GM18526 (cell line): ENCODE data around the gene SLC33A1.
A peak's percentile ranks its signal among the peaks of the same experiment; 100 is the strongest.

Experiments used
- POLR2A ChIP-seq: IDR thresholded peaks from 3 replicates; pipeline ENCODE4 v1.6.1; 2011; ENCODE audit not compliant: insufficient read length; ENCODE audit errors: extremely low read depth

SLC33A1 gene

DNA sequence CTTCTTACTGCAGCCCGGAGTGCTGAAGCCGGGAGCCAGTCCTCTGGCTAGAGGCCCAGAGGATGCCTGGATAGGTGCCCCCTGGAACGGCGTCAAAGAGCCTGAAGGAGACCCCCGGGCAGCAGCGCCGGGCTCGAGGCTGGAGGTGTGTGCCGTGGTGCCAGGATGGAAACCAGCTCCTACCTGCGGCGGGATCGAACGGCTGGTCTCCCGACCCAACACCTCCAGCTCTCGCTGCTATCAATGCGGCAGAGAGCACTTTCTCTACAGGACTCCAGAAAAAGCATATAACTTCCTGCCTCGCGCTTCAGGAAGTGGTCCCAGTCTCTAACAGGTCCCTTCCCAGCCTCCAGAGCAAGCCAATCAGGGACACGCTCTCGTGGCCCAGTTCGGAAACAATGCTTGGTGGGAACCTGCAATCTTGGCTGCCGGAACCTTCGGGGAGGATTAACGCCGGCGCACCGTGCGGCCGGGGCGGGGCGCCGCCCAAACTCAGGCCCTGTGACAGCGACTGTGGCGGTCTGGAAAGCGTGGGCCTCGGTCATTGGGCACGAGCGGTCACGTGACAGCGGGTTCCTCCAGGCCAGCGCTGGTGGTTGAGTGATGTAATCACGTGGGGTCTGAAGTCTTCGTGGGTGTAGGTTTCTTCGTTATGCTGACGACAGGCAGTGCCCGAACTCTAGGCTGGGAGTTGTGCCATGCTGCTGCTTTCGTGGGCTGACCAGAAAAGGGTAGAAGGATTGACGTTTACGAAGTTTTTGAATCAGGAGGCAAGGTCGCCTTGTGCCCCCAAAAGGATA, at the start of gene SLC33A1:
Gene SLC33A1 (minus strand): TSS at position 287 of the 800 bp plus-strand sequence. CDS start 430 bp downstream, outside the sequence.
- TF ChIP-seq POLR2A, result peak; percentile 81

- no peak for TF ChIP-seq POLR2A
Measured at GRCh38 chr3:155895379-155895900, 41.2 kb upstream of the SLC33A1 start.

- TF ChIP-seq POLR2A, result no peak
Measured at GRCh38 chr3:155891321-155891720, 37.1 kb upstream of the SLC33A1 start.

DNA sequence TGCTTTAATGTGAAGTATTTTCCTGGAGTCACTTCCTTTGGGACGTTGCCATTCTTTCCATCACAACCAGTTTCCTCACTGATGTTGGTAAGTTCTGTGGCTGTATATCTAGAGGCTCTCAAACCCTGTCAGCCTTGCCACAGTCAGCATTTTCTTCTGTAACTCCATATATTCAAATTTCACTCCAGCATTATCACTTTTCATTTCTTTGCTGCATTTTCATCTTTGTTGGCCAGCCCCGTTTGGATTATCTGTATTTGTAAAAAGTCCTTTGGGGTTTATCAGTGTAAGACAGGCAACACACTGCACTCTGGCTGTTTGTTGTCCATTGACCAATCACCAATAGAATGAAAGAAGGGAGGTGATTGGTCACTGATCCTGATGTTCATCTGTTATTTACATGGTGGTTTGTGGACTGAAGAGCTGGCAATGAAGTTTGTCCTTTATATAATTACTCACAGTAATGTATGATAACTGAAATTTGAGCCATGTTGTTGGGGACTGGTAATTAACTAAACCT, 36.5 kb upstream of the SLC33A1 start:
- TF ChIP-seq POLR2A, result no peak

DNA sequence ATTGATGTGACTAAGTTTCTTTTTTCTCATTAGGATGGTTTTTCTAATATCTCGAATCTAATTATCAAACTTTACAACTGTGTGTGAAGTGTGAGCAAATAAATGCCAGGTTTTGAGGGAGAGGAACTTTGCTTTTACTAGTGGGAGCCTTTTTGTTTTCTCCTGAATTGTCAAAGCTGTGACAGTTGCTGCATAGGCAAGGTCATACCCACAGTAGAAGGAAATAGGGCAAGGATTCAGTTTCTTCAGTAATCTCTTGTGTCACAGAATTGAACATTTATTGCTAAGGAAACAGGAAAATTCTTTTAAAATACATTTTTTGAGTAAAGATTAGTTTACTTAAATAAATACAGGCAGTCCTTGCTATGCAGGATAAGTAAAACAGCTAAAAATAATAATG, 35.7 kb upstream of the SLC33A1 start:
- TF ChIP-seq POLR2A, result no peak

DNA sequence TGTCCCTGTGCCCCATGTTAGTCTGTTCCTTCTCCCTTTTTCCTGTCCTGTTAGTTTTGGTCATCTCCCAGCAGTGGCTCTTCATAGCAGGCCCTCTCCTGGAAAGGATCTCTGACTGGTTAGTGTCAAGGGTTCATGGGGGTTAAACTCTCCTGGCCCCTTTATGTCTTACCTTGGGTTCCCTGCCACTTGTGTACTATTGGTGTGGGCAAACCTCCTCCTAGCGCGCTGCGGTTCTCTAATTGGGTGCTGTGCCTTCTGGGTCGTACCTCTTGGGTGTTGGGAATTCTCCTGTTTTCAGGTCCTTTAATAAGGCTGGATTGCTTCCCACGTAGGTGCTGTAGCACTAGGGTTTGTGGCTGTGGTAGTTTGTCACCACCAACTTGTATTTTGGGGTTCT, 35.0 kb upstream of the SLC33A1 start:
- no peak for TF ChIP-seq POLR2A

DNA sequence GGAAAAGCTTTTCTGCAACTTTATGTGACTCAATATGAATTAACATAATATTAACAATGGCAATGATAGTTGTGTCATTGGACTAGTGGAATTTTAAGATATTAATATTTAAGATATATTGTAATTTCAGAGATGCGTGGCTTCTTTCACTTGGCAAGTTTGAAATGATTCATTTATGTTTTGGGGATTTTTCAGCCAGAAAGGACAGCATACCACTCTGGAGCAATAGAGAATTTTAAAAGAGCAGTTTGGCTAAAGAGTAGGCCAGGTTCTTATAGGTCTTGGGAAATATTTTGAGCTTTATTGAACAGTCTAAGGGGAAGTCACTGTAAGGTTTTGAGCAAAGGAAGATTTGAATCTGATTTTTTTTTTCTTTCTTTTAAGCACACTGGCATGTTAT, 32.7 kb upstream of the SLC33A1 start:
- no peak for TF ChIP-seq POLR2A

DNA sequence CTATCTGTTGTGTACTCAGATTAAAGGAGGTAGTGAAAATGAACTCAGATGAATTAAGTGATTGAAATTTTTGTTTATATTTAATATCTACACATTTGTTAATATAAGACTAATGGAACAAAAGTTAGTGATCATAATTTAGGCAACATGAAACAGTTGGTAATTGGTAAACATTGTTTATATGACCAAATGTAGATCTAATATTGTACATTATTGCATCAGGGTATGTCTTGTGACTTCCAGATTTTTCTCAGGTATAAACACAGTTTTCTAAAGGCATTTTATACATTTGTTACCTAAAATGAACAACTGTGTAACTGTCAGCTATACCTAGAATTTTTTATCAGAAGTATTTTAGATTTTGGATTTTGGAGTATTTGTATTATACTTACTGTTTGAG, 31.1 kb upstream of the SLC33A1 start:
- no peak for TF ChIP-seq POLR2A

- TF ChIP-seq POLR2A, result no peak
Measured at GRCh38 chr3:155884292-155884691, 30.1 kb upstream of the SLC33A1 start.

DNA sequence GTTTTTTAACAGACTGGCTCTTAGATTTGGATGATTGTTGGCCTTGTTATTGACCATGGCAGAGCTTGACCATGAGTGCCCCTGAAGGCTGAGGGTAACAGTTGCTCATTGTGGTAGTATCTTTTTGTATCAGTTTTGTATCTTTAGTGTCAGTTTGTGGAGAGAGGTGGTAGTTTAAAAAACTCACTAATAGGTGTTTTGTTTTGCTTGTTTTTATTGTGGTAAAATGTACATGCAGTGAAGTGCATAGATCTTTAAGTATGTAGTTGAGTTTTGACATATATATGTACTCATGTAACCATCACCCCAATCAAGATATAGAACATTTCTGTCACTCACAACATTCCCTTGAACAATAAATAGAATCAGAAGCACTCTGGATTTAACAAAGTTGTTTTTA, 26.1 kb upstream of the SLC33A1 start:
- no peak for TF ChIP-seq POLR2A

DNA sequence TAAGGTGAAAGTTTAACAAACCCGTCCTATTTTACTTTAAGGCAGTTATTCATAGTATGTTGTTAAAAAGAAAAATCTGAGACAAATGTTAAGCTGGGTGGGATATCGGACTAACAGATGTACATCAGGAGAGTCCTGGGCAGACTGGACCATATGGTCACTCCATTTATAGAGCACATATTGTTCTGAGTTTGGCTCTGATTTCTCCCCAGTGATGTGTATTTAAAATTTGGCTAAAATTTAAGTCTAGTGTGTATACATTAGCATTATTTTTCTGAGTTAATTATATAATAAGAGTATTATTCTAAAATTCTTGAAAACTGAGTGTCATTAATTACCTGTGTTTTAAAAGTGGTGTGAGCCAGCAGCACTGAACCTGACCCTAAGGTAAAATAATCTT, 22.3 kb upstream of the SLC33A1 start:
- TF ChIP-seq POLR2A, result no peak

DNA sequence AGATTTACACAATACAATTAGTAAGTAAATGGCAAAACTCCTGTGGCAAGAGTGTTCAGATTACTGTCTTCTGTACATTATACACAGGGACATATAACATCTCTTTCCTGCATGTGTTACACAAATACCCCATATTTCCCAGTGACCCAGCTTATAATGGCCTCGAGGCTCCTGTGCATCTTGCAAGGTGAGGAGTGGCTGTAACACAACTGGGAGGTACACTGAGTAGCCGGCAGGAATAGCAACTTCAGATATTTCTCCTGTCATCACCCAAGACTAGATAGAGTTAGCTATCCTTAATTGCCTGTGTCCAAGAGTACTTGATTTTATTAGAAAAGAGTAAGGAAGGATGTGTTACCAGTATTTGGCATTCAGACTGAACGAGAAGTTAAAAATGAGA, 21.8 kb upstream of the SLC33A1 start:
- TF ChIP-seq POLR2A, result no peak

DNA sequence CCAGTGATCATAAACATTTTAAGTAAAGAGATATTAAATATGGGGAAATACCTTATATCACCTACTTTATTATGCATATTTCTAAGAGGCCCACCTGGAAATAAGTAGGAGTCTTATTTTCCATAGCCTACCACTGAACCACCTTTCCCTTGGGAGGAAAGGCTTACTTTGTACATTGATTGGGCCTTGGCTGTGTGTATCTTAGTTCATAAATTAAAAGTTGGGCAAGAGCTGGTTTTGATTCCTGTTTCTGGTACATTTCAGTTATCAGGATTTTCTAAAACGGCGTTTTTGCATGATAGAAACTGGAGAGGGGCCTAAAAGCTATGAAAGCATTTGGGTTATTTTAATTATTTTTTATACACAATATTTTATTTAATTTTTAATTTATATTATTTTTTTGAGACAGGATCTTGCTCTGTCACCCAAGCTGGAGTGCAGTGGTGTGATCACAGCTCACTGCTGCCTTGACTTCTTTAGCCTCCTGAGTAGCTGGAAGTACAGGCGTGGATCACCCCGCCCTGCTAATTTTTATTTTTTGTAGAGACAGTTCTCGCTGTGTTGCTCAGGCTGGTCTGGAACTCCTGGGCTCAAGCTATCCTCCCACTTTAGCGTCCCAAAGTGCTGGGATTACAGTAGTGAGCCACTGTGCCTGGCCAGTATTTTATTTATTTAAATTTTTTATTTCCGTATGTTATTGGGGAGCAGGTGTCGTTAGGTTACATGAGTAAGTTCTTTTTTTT, 18.8 kb upstream of the SLC33A1 start:
- TF ChIP-seq POLR2A, result no peak

DNA sequence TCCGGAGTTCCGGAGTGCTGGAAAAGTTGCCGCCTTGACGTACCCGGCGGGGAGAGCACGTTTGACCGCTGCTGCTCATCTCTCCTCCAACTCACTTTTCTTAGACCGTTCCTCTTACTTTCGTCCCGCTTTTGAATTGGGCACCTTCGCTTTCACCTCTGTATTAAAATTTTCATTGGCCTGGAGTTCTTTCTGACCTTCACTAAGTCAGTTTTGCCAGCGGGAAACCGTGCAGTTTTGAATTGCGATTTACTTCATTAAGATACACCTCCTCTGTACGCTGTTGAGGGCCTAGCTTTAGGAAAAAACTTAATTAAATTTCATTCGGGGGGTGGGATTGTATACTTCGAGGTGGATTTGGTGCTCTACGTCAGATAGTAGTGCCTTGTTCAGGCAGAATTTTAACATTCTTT, 17.5 kb upstream of the SLC33A1 start:
- no peak for TF ChIP-seq POLR2A

DNA sequence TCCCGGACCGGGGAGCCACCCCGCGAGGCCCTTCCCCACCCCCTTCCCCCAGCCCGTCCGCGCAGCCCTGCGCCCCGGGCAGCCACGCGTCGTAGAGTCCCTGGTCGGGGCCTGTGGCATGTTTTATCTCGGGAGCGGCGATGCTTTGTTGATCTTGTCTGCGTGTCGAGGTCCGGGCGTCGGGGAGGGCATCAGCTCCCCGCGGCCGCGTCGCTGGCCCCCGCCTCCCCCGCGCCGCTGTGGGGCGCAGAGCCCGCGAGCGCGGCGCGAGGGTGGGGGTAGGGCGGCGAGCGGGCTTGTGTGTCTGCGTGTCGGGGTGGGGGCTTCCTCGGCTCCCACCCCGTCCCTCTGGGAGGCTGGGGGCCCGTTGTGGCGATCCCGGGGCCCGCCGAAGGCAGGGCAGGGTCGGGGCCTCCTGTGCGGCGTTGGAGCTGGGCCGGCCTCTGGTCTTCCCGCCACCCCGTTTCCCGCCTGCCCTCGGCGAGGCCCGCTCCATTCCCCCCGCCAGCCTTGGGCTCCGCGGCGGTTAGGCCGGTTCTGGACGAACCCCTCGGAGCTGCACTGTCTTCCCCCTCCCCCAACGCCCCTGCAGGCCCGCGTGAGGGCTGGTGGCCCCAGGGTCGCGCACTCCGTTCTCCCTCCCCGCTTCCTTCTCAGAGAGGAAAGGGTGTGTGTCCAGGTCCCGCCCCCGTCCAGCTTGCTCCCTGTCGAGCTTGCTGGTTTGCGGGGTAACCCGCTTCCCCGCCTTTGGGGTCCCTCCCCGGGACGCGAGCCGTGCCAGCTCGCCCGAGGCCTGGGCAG, 16.9 kb upstream of the SLC33A1 start:
- no peak for TF ChIP-seq POLR2A
